Smooth muscle cell (in vitro differentiated cells): ENCODE data around the gene DENND1A. TPM values are rescaled to one million over a fixed set of nuclear protein-coding genes. Genes with fewer than 3 reads are reported as not detected.

ENCODE experiments used
- DNase-seq: peaks from one replicate; lab custom pipeline; 2025; ENCODE audit not compliant: unreplicated experiment; lab: John Stamatoyannopoulos, UW
- H2AFZ ChIP-seq: fragments of 200-600 bp; sonication (generic); 2 replicates; pipeline ENCODE4 v1.6.0; 2016; ENCODE audit warnings: antibody characterized with exemption, low read depth, mild to moderate bottlenecking
- H3F3A ChIP-seq: fragments of 200-600 bp; sonication (generic); 2 replicates; pipeline ENCODE4 v1.6.0; 2017; ENCODE audit warnings: antibody characterized with exemption, low read depth
- H3K27ac ChIP-seq: fragments of 200-600 bp; sonication (generic); 2 replicates; pipeline ENCODE4 v1.5.1; 2016; ENCODE audit warnings: low read depth, mild to moderate bottlenecking
- H3K27me3 ChIP-seq: fragments of 200-600 bp; sonication (generic); 2 replicates; pipeline ENCODE4 v1.6.1; 2016; ENCODE audit warnings: low read depth, mild to moderate bottlenecking
- H3K36me3 ChIP-seq: fragments of 200-600 bp; sonication (generic); 2 replicates; pipeline ENCODE4 v1.5.1; 2016; ENCODE audit warnings: low read depth
- H3K4me1 ChIP-seq: fragments of 200-600 bp; sonication (generic); 2 replicates; pipeline ENCODE4 v1.5.1; 2016; ENCODE audit warnings: low read depth
- H3K4me2 ChIP-seq: fragments of 200-600 bp; sonication (generic); 2 replicates; pipeline ENCODE4 v1.6.0; 2016; ENCODE audit warnings: mild to moderate bottlenecking
- H3K4me3 ChIP-seq: fragments of 200-600 bp; sonication (generic); 2 replicates; pipeline ENCODE4 v1.5.1; 2016; ENCODE audit warnings: mild to moderate bottlenecking
- H3K79me2 ChIP-seq: fragments of 200-600 bp; sonication (generic); 2 replicates; pipeline ENCODE4 v1.6.0; 2016; ENCODE audit warnings: low read depth, mild to moderate bottlenecking
- H3K9ac ChIP-seq: fragments of 200-600 bp; sonication (generic); 2 replicates; pipeline ENCODE4 v1.6.0; 2016; ENCODE audit warnings: low read depth
- H3K9me3 ChIP-seq: fragments of 200-600 bp; sonication (generic); replicated peaks from 2 replicates; pipeline ENCODE4 v1.5.1; 2016; ENCODE audit warnings: low read depth
- H4K20me1 ChIP-seq: fragments of 200-600 bp; sonication (generic); 2 replicates; pipeline ENCODE4 v1.6.0; 2016; ENCODE audit warnings: low read depth
- WGBS: methylation state at CpG from one replicate; pipeline ENCODE4 v1.1.7; 2016; ENCODE audit warnings: low lambda C conversion rate; 5-methylcytosine and 5-hydroxymethylcytosine counted together
- polyA plus RNA-seq: library from polyadenylated mRNA; unstranded; fragments of >200 nt; fragmentation: Nextera tagmentation; extraction: Ambion mirVana; gene quantifications from 2 replicates; pipeline ENCODE4 v1.2.1, GENCODE V29; 2016
- total RNA-seq: library from RNA; depleted of rRNA; stranded (reverse); fragments of >200 nt; gene quantifications from 2 replicates; pipeline ENCODE4 v1.2.3, GENCODE V29; 2014
- TF ChIP-seq, protein P1 (sequence below): fragments of 200-600 bp; sonication (generic); IDR thresholded peaks from 2 replicates; pipeline ENCODE4 v1.5.1; 2017; ENCODE audit warnings: borderline replicate concordance, mild to moderate bottlenecking, antibody characterized with exemption; ENCODE audit not compliant: insufficient read depth, poor library complexity, severe bottlenecking

The DENND1A gene
- total and polyA plus RNA-seq, 2 experiments from 2014 or later, result 8.1 to 20.2 TPM

DNA sequence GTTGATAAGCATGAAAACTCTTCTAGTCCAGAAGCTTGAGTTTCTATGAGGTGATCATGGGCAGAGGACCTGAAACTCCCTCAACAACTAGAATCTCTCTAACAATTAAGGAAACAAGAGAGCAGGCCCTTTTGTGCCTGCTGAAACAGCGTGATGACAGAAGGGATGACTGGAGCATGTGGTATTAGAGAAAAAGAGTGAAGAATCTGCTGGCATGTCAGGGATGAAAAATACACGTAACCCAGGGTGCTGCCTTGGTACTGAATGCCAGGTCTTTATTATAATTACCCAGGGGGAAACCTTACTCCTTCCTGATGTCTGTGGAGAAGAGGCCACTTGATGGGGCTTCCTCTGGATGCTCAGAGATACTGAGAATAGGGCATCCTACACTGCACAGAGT is 406.1 kb downstream of the DENND1A start:
- H3F3A ChIP-seq, result no peaks in the 10 kb centered on the region
- H3K9ac ChIP-seq, result no peak overlapping the region
- H3K36me3 ChIP-seq, result no peaks in the 10 kb centered on the region
- H3K4me2 ChIP-seq, result no peak overlapping the region
- no peak overlapping the region for H3K4me3 ChIP-seq
- H2AFZ ChIP-seq, result no peak overlapping the region
- H4K20me1 ChIP-seq, result no peaks in the 10 kb centered on the region
- 97% methylated on average over 2 of the region's 2 CpGs for WGBS
- no peak for DNase-seq
- no peak overlapping the region for H3K27ac ChIP-seq
- H3K27me3 ChIP-seq, result peaks cover 5% of the 10 kb centered on the region
- H3K4me1 ChIP-seq, result no peaks in the 10 kb centered on the region
- TF ChIP-seq, protein P1, sequence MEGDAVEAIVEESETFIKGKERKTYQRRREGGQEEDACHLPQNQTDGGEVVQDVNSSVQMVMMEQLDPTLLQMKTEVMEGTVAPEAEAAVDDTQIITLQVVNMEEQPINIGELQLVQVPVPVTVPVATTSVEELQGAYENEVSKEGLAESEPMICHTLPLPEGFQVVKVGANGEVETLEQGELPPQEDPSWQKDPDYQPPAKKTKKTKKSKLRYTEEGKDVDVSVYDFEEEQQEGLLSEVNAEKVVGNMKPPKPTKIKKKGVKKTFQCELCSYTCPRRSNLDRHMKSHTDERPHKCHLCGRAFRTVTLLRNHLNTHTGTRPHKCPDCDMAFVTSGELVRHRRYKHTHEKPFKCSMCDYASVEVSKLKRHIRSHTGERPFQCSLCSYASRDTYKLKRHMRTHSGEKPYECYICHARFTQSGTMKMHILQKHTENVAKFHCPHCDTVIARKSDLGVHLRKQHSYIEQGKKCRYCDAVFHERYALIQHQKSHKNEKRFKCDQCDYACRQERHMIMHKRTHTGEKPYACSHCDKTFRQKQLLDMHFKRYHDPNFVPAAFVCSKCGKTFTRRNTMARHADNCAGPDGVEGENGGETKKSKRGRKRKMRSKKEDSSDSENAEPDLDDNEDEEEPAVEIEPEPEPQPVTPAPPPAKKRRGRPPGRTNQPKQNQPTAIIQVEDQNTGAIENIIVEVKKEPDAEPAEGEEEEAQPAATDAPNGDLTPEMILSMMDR, result no peak
- no peaks in the 10 kb centered on the region for H3K9me3 ChIP-seq
- no peaks in the 10 kb centered on the region for H3K79me2 ChIP-seq

DNA sequence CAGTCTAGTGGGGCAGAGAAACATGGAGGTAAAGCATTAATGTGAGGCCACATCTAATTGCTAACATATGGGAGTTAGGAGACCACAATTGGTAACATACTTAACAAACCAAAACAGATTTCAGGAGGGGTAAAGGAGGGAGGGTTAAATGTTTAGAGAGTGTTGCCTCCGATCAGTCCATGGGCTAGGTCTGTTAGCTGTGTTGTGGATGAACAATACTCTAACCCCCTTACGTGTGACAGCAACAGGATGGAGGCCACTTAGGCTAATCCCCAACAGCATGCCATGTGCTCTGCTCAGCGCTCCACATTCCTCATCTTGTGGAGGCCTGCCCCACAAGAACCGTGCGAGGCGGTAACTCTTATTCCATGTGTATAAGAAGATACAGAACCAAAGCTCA is 406.9 kb downstream of the DENND1A start:
- H3K9me3 ChIP-seq, result no peaks in the 10 kb centered on the region
- no peaks in the 10 kb centered on the region for H3F3A ChIP-seq
- no peak overlapping the region for H3K4me3 ChIP-seq
- peaks cover 5% of the 10 kb centered on the region for H3K27me3 ChIP-seq
- no peaks in the 10 kb centered on the region for H3K79me2 ChIP-seq
- no peaks in the 10 kb centered on the region for H3K36me3 ChIP-seq
- TF ChIP-seq, protein P1, result no peak
- WGBS, result 60% methylated on average over 6 of the region's 6 CpGs
- no peaks in the 10 kb centered on the region for H3K4me1 ChIP-seq
- H3K27ac ChIP-seq, result no peak overlapping the region
- no peak overlapping the region for H3K9ac ChIP-seq
- H2AFZ ChIP-seq, result no peak overlapping the region
- H4K20me1 ChIP-seq, result no peaks in the 10 kb centered on the region
- DNase-seq, result no peak
- H3K4me2 ChIP-seq, result no peak overlapping the region

DNA sequence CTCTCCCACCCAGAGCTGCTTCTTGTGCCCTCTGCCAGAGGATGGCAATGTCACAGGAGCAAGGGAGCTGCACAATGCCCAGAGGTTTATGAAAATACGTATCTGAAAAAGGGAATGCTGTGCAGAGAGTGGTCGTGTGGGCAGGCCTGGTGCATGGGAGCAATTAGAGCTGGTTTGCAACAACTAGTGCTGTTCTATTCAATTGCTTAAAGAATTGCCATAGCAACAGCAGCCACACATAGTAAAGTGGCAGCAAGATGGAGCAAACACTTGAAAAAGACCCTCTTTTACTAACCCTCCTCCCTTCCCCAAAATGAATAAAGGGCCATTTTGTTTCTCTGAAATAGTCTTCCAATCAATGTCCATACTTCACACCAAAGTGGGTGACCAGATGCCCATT is 407.7 kb downstream of the DENND1A start:
- H3K4me1 ChIP-seq, result no peaks in the 10 kb centered on the region
- TF ChIP-seq, protein P1, result no peak
- 82% methylated on average over 2 of the region's 2 CpGs for WGBS

DNA sequence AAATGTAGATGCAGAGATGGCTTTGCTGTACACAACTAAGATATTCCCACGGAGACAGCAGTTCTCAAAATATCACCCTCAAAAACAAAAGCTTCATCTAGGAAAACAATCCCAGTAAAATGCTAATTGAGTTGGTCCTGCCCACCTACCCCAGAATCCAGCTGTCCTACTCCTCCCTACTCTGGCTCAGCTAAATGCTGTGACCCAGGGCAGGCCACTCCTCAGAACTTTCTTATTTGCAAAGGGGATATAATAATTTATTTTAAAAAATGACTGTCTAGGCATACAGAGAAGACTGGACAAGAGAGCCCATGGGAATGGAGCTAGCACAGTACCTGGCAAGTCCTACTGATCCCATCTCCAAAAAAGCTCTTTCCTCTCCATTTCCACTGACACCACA is 411.6 kb downstream of the DENND1A start:
- no peak for DNase-seq
- Histone ChIP-seq H3F3A (no peaks in the 10 kb centered on the region), H3K36me3 (no peaks in the 10 kb centered on the region), H3K79me2 (no peaks in the 10 kb centered on the region), H3K27ac (no peak overlapping the region), H3K9ac (no peak overlapping the region), H2AFZ (no peak overlapping the region), H3K4me1 (no peaks in the 10 kb centered on the region), H3K4me2 (no peak overlapping the region), H3K4me3 (no peak overlapping the region), H3K9me3 (no peaks in the 10 kb centered on the region), H3K27me3 (peaks cover 5% of the 10 kb centered on the region), H4K20me1 (no peaks in the 10 kb centered on the region)
- TF ChIP-seq, protein P1, result no peak
- WGBS, result 39% methylated on average over 1 of the region's 1 CpG

More for the DNA sequence above, 407.7 kb downstream of the DENND1A start:
- no peak overlapping the region for H3K9ac ChIP-seq
- H3K27me3 ChIP-seq, result peaks cover 5% of the 10 kb centered on the region
- H3K79me2 ChIP-seq, result no peaks in the 10 kb centered on the region
- H2AFZ ChIP-seq, result no peak overlapping the region
- no peak overlapping the region for H3K27ac ChIP-seq
- H3K4me3 ChIP-seq, result no peak overlapping the region
- no peaks in the 10 kb centered on the region for H3F3A ChIP-seq
- H3K36me3 ChIP-seq, result no peaks in the 10 kb centered on the region
- no peaks in the 10 kb centered on the region for H3K9me3 ChIP-seq
- H3K4me2 ChIP-seq, result no peak overlapping the region
- no peaks in the 10 kb centered on the region for H4K20me1 ChIP-seq
- no peak for DNase-seq
